AG10803 (cell line): ENCODE measurements around the gene KCNIP4.

ENCODE experiments used
- DNase-seq: peaks from one replicate; pipeline ENCODE4 v3.0.0; 2010; ENCODE audit warnings: low read depth
- H3K4me3 ChIP-seq: 2 replicates; pipeline ENCODE4 v1.5.1; 2011; ENCODE audit warnings: mild to moderate bottlenecking, low read length, control low read depth
- TF ChIP-seq, protein P1 (sequence below): conservative IDR thresholded peaks from 2 replicates; pipeline ENCODE4 v1.5.1; 2011; ENCODE audit warnings: mild to moderate bottlenecking, low read length, control low read depth, inconsistent platforms

Gene KCNIP4

DNA sequence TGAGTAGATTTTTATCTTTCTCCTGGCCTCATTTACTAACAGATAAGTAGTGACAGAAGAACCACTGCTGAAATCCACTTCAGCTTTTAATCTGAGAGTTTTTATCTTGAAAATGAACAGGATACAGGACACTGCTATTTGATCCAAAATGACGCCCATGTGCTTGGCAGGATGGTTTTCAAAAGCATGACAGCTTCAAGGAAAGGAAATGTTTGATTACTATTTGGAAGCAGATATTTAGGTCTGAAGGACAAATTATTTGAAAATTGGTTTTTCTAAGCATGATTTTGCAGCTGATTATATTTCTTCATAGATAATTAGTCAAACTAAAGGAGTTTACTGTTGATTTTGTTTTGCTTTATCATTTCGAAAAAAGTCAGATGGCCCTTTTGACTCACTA, 1237.2 kb downstream of the KCNIP4 start:
- TF ChIP-seq, protein P1, sequence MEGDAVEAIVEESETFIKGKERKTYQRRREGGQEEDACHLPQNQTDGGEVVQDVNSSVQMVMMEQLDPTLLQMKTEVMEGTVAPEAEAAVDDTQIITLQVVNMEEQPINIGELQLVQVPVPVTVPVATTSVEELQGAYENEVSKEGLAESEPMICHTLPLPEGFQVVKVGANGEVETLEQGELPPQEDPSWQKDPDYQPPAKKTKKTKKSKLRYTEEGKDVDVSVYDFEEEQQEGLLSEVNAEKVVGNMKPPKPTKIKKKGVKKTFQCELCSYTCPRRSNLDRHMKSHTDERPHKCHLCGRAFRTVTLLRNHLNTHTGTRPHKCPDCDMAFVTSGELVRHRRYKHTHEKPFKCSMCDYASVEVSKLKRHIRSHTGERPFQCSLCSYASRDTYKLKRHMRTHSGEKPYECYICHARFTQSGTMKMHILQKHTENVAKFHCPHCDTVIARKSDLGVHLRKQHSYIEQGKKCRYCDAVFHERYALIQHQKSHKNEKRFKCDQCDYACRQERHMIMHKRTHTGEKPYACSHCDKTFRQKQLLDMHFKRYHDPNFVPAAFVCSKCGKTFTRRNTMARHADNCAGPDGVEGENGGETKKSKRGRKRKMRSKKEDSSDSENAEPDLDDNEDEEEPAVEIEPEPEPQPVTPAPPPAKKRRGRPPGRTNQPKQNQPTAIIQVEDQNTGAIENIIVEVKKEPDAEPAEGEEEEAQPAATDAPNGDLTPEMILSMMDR = no peak
- no peak for DNase-seq
- H3K4me3 ChIP-seq = no peak overlapping the region

- TF ChIP-seq, protein P1 = no peak
- H3K4me3 ChIP-seq = peak within 1 kb of the TSS; percentile 90
- peak; percentile 88 for DNase-seq
Observed at GRCh38 chr4:20700007-20700761, 1248.4 kb downstream of the KCNIP4 start, which contains the start of gene PACRGL. TSS of gene PACRGL (plus strand) at chr4:20700458. CDS start at chr4:20704482, 4,024 bp downstream.

GRCh38 chr4:20698820-20699219, 1249.8 kb downstream of the KCNIP4 start:
- TF ChIP-seq, protein P1 = no peak
- no peak overlapping the region for H3K4me3 ChIP-seq
- no peak for DNase-seq

DNA sequence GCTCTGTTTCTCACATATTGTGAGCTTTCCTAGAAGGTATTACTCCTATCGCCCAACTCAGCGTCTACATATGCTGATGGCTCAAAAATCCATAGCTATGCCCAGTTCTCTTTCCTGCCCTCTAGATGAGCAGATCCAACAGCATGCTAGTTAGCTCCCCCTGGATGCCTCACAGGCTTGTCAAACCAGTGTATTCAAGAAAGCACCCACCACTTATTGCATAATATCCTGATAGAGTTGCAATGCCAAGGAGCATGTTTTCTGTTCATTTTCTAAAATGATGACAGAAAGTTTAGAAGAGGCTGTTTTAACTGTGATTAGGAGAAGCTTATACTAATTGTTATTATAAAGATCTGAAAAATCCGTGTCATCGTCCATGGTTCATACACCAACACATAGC, 1250.2 kb downstream of the KCNIP4 start:
- TF ChIP-seq, protein P1 = no peak
- DNase-seq = peak; percentile 42
- H3K4me3 ChIP-seq = no peak overlapping the region

DNA sequence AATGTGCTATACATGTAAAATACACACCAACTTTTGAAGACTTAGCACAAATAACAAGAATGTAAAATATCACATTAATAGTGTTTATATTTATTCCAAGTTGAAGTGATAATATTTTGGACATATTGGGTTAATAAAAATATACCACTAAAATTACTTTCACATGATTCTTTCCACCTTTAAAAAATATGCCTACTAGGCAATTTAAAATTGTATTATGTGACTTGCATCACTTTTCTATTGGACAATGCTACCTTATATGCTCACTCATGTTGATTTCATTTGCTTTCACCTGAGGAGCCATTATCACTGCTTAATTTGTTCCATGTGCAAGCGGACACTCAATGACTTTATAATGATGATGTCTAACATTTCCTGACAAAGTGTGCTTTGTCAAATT, 1251.8 kb downstream of the KCNIP4 start:
- H3K4me3 ChIP-seq = no peak overlapping the region
- DNase-seq = no peak
- TF ChIP-seq, protein P1 = no peak

GRCh38 chr4:20687864-20688263, 1260.7 kb downstream of the KCNIP4 start:
- TF ChIP-seq, protein P1 = no peak
- DNase-seq = peak; percentile 88
- H3K4me3 ChIP-seq = no peak overlapping the region
